ENCODE results near the gene TRPT1.

The TRPT1 gene

DNA sequence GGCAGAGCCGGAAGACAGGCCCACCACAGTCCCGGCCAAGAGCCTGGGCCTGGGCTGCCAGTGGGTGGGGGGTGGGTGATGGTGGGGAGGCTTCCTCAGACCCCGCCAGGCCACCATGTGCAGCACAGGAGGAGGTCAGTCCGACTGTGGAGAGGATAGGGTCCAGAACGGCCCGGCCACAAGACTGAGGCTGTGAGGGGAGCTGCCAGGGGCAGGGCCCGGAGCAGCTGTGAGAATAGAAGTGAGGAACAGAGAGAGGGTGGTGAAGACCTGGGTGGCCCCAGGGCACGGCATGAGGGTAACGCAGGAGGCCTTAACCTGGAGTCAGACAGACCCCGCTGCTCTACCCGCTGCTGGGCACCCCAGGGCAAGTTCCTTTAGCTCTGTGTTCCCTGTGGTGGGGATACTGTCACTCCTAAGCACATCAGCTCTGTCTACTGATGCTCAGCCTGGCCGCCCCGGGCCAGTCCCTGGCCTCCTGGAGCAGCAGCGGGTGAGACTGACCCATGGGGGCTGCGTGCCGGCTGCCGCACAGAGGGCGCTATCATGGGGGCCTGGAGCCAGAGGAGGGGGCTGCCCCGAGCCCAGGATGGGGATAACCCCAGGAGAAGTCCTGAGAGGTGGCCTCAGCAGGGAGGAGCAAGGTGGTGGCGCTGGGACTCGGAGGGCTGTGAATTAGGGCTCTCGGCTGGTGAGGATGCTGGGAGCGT, 17.7 kb downstream of the TRPT1 start:
- Histone ChIP-seq H3K36me3 (ENCODE audit: insufficient read depth) (no peaks in the 10 kb centered on the region; the same call in 1 of the 2 replicates), H4K20me1 (ENCODE audit: insufficient read depth) (0 out of 2 replicates have a peak, but pooled peaks cover 6% of the 10 kb centered on the region), H3K9ac (peak overlapping the region; percentile 71; the same call in 1 of the 2 replicates), H3K4me2 (peak overlapping the region; percentile 84), H3K4me1 (ENCODE audit: low read depth, poor library complexity, severe bottlenecking) (peaks cover 32% of the 10 kb centered on the region), H3K4me3 (IDR thresholded peaks at IDR 0.05; ENCODE audit: insufficient read depth, low read depth, low read length) (no peak overlapping the region), H2AFZ (ENCODE audit: low read depth) (no peak overlapping the region), H3K79me2 (ENCODE audit: insufficient read depth, low read depth) (no peaks in the 10 kb centered on the region; the same call in 1 of the 2 replicates), H3K27me3 (ENCODE audit: insufficient read depth, low read depth) (no peaks in the 10 kb centered on the region), H3K27ac (peak overlapping the region; percentile 58; the same call in 1 of the 2 replicates)
- TF ChIP-seq, protein P1, sequence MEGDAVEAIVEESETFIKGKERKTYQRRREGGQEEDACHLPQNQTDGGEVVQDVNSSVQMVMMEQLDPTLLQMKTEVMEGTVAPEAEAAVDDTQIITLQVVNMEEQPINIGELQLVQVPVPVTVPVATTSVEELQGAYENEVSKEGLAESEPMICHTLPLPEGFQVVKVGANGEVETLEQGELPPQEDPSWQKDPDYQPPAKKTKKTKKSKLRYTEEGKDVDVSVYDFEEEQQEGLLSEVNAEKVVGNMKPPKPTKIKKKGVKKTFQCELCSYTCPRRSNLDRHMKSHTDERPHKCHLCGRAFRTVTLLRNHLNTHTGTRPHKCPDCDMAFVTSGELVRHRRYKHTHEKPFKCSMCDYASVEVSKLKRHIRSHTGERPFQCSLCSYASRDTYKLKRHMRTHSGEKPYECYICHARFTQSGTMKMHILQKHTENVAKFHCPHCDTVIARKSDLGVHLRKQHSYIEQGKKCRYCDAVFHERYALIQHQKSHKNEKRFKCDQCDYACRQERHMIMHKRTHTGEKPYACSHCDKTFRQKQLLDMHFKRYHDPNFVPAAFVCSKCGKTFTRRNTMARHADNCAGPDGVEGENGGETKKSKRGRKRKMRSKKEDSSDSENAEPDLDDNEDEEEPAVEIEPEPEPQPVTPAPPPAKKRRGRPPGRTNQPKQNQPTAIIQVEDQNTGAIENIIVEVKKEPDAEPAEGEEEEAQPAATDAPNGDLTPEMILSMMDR (conservative IDR thresholded peaks at IDR 0.05; ENCODE audit: low read depth, low read length), result no peak

DNA sequence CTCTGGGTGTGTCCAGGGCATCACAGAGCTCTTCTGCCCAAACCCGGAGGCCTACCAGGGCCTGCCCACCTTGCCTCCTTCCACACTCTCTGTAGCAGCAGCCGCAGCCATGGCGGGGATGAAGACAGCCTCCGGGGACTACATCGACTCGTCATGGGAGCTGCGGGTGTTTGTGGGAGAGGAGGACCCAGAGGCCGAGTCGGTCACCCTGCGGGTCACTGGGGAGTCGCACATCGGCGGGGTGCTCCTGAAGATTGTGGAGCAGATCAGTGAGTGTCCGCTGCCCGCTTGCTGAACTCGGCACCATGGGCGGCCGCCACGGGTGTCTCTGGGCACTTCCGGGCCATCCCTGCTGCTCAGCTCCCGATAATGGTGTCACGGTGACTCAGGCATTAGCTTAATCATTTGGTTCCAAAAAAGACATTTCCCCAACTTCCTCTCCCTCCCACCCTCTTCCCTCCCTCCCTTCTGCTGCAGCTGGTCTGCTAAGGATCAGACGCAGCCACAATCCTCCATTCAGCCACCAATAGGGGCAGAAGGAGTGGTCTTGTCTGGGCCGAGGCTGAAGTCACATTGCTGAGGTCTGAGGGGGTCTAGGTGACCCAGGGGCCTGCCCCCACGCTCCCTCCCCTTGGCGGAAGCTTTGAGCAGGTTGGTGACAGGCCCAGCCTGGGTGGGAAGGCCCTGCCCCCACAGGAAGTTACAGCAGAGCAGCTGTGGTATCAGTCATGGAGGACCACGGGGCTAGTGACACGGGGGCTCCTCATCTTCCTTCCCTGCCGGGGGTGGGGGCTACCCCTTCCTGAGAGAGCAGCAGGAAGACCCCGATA, 18.5 kb downstream of the TRPT1 start:
- Histone ChIP-seq H3K9ac (peak overlapping the region; percentile 71), H2AFZ (ENCODE audit: low read depth) (peak overlapping the region; percentile 21; the same call in 1 of the 2 replicates), H3K4me1 (ENCODE audit: low read depth, poor library complexity, severe bottlenecking) (peaks cover 40% of the 10 kb centered on the region), H4K20me1 (ENCODE audit: insufficient read depth) (0 out of 2 replicates have a peak, but pooled peaks cover 6% of the 10 kb centered on the region), H3K27ac (peak overlapping the region; percentile 58), H3K79me2 (ENCODE audit: insufficient read depth, low read depth) (no peaks in the 10 kb centered on the region; the same call in 1 of the 2 replicates), H3K27me3 (ENCODE audit: insufficient read depth, low read depth) (no peaks in the 10 kb centered on the region), H3K4me2 (peak overlapping the region; percentile 84), H3K4me3 (IDR thresholded peaks at IDR 0.05; ENCODE audit: insufficient read depth, low read depth, low read length) (no peak overlapping the region), H3K36me3 (ENCODE audit: insufficient read depth) (no peaks in the 10 kb centered on the region; the same call in 1 of the 2 replicates)
- TF ChIP-seq, protein P1 (conservative IDR thresholded peaks at IDR 0.05; ENCODE audit: low read depth, low read length), result no peak

DNA sequence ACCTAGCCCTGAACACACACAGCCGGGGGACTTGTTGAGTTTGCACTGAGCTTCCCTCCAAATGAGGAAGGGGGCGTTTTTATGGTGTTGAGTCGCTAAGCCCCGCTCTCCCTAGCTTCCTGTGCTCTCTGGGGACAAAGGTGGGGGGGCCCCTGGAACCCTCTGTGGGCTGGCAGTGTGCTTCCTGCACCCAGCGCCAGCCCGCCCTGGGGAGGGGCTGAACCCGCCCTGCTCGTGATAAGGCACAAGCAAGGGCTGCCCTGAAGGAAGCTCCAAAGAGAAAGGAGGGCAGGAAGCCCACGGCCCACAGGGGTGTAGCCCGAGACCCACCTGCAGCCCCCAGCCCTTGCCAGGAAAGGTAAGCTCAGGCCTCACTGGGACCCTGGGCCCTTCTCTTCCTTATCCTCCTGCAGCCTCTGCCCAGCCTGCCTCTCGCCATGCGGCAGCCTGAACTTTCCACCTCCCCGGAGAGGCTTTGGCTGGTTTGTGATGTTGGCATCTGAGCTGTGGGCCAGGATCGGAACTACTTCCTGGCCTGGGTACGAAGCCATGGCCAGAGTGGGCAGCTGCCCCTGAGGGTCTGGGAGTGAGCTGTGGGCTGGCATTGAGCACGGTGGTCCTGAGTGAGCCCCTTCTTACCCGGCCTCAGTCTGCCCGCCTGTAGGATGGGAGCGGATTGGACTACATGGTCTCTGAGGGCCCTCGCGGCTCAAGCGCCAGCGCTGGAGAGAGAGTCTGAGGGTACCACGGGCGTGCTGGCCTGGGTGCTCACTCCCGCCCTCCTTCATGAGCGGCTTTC, 19.3 kb downstream of the TRPT1 start, which contains the start of gene FERMT3:
FERMT3 (plus strand) TSS at position 265 of the 799 bp plus-strand sequence. CDS start 644 bp downstream, outside the sequence.
- Histone ChIP-seq H3K4me2 (peak within 1 kb of the TSS; percentile 84), H2AFZ (ENCODE audit: low read depth) (peak within 1 kb of the TSS; percentile 21; the same call in 1 of the 2 replicates), H3K27ac (peak within 1 kb of the TSS; percentile 58), H3K4me1 (ENCODE audit: low read depth, poor library complexity, severe bottlenecking) (peaks cover 40% of the 10 kb centered on the region), H3K79me2 (ENCODE audit: insufficient read depth, low read depth) (peaks cover 3% of the 10 kb centered on the region; the same call in 1 of the 2 replicates), H4K20me1 (ENCODE audit: insufficient read depth) (0 out of 2 replicates have a peak, but pooled peaks cover 6% of the 10 kb centered on the region), H3K27me3 (ENCODE audit: insufficient read depth, low read depth) (no peaks in the 10 kb centered on the region), H3K4me3 (IDR thresholded peaks at IDR 0.05; ENCODE audit: insufficient read depth, low read depth, low read length) (no peak within 1 kb of the TSS), H3K36me3 (ENCODE audit: insufficient read depth) (peaks cover 7% of the 10 kb centered on the region; the same call in 1 of the 2 replicates), H3K9ac (peak within 1 kb of the TSS; percentile 71)
- TF ChIP-seq, protein P1 (conservative IDR thresholded peaks at IDR 0.05; ENCODE audit: low read depth, low read length), result no peak; the same call in 1 of the 2 replicates
